ENCODE measurements around the gene STOML1.

STOML1 gene

DNA sequence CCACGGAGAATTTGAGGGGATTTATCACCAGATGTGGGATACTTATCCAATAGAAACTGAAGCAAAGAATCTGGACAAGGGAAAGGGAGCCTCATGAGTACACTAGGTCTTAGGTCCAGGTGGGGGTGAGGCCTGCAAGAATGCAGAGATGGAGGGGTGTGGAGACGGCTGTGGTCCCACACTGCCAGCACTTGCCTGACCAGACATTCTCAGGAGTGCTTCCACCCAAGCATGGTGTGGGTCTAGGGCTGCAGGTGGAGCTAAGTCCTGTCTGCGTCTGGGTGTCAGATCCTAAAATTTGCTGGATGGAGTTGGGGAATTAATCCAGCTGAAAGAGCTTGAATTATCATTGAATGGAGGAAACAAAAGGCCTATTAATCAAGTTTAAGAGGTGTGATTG, 16.8 kb upstream of the STOML1 start:
- Histone ChIP-seq H3K9me3 (ENCODE audit: insufficient read depth, low read depth, low read length) (no peaks in the 10 kb centered on the region), H3K9ac (ENCODE audit: low read depth, low read length) (no peak overlapping the region), H3K27me3 (ENCODE audit: insufficient read depth, low read length) (no peaks in the 10 kb centered on the region), H3K27ac (ENCODE audit: low read length) (no peak overlapping the region), H3K4me1 (ENCODE audit: insufficient read depth, low read length) (peaks cover 2% of the 10 kb centered on the region; the same call in 1 of the 2 replicates), H3K4me3 (ENCODE audit: low read length) (no peak overlapping the region), H3K36me3 (ENCODE audit: insufficient read depth, low read depth, low read length) (peaks cover 17% of the 10 kb centered on the region)

DNA sequence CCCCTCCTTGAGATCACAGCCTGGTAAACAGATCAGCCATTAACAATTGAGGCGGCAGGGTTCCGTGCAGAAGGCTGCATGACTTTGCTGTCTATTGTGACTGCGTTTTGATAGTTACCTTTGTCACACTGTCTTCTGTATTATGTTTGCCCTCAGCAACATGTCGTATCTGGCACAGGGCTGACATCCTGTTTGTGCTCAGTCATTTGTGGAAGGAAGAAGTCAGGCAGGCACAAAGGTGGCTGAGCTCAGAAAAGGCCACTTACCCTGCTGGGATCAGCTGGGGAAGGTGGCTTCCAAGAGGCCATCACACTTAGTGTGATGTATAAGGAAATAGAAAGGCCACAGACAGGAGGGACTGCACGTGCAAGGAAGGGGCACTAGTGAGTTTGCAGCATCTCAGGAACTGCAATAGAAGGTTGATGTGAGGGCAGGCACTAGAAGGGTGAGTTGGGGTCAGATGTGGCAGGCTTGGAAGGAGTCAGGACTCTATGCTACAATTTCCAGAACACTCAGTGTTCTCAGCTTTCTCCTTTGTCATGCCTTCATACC, 15.8 kb upstream of the STOML1 start:
- no peak overlapping the region for H3K4me3 ChIP-seq (ENCODE audit: low read length)
- H3K9me3 ChIP-seq (ENCODE audit: insufficient read depth, low read depth, low read length) = no peaks in the 10 kb centered on the region
- peaks cover 2% of the 10 kb centered on the region; the same call in 1 of the 2 replicates for H3K4me1 ChIP-seq (ENCODE audit: insufficient read depth, low read length)
- no peak overlapping the region for H3K9ac ChIP-seq (ENCODE audit: low read depth, low read length)
- no peak overlapping the region for H3K27ac ChIP-seq (ENCODE audit: low read length)
- peaks cover 21% of the 10 kb centered on the region for H3K36me3 ChIP-seq (ENCODE audit: insufficient read depth, low read depth, low read length)
- H3K27me3 ChIP-seq (ENCODE audit: insufficient read depth, low read length) = no peaks in the 10 kb centered on the region

DNA sequence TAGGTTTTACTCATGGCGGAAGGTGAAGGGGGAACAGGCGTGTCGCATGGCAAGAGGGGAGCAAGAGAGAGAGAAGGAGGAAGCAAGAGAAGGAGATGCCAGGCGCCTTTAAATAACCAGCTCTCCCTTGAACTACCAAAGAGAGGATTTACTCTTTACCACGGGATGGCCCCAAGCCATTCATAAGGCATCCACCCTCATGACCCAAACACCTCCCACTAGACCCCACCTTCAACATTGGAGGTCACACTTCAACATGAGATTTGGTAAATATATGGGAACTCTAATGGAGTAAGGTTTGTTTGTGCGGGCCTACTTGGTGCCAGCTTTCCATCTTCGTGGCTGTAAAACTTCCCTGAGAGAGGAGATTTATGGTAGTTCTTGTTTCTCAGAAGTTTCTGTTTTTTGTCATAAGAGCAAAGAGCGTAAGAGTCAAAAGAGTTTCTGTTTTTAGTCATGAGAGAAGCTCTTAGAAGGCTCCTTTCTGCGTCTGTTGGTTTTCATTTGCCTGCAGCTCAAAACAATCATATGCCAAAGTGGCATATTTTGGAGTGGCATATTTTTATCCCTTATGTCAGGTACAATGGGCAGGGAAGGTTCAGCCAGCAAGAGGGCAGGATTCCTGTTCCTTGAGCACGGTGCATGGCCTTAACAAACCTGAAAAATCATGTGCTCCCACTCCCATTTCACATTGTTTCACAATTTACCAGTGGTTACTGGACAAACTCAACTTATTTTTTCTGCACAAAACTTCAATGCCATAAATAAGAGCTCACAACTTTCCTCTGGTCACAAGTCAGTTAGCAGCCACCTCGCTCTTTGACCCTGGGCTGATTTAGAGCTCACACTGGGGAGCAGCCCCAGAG, 14.9 kb upstream of the STOML1 start:
- Histone ChIP-seq H3K9ac (ENCODE audit: low read depth, low read length) (no peak overlapping the region), H3K4me3 (ENCODE audit: low read length) (no peak overlapping the region), H3K4me1 (ENCODE audit: insufficient read depth, low read length) (peaks cover 2% of the 10 kb centered on the region; the same call in 1 of the 2 replicates), H3K27ac (ENCODE audit: low read length) (no peak overlapping the region), H3K36me3 (ENCODE audit: insufficient read depth, low read depth, low read length) (peaks cover 21% of the 10 kb centered on the region), H3K9me3 (ENCODE audit: insufficient read depth, low read depth, low read length) (no peaks in the 10 kb centered on the region), H3K27me3 (ENCODE audit: insufficient read depth, low read length) (no peaks in the 10 kb centered on the region)

DNA sequence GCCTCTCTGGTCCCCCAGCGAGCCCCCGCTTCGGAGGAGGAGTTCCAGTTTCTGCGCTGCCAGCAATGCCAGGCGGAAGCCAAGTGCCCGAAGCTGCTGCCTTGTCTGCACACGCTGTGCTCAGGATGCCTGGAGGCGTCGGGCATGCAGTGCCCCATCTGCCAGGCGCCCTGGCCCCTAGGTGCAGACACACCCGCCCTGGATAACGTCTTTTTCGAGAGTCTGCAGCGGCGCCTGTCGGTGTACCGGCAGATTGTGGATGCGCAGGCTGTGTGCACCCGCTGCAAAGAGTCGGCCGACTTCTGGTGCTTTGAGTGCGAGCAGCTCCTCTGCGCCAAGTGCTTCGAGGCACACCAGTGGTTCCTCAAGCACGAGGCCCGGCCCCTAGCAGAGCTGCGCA, 5.9 kb upstream of the STOML1 start:
- H3K27ac ChIP-seq (ENCODE audit: low read length) = no peak overlapping the region
- H3K4me3 ChIP-seq (ENCODE audit: low read length) = no peak overlapping the region
- no peaks in the 10 kb centered on the region for H3K4me1 ChIP-seq (ENCODE audit: insufficient read depth, low read length)
- 0 out of 2 replicates have a peak, but pooled peaks cover 8% of the 10 kb centered on the region for H3K27me3 ChIP-seq (ENCODE audit: insufficient read depth, low read length)
- no peak overlapping the region for H3K9ac ChIP-seq (ENCODE audit: low read depth, low read length)
- H3K9me3 ChIP-seq (ENCODE audit: insufficient read depth, low read depth, low read length) = no peaks in the 10 kb centered on the region
- H3K36me3 ChIP-seq (ENCODE audit: insufficient read depth, low read depth, low read length) = peaks cover 14% of the 10 kb centered on the region

DNA sequence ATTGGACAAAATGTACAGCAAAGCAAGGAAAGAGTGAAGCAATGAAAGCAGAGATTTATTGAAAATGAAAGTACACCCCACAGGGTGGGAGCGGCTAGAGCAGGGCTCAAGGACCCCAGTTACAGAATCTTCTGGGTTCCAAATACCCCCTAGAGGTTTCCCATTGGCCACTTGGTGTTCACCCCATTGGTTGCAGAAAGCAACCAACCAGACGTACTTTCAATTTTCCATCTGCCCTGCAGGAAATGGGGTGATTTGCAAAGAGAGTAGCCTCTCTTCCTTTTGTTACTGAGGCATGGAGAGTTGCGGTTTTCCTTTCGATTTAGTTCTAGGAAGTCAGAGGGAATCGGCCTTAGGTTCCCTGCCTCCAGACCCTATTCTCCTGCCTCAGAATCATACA, 4.8 kb upstream of the STOML1 start:
- Histone ChIP-seq H3K4me1 (ENCODE audit: insufficient read depth, low read length) (no peaks in the 10 kb centered on the region), H3K9me3 (ENCODE audit: insufficient read depth, low read depth, low read length) (no peaks in the 10 kb centered on the region), H3K9ac (ENCODE audit: low read depth, low read length) (no peak overlapping the region), H3K27ac (ENCODE audit: low read length) (no peak overlapping the region), H3K27me3 (ENCODE audit: insufficient read depth, low read length) (0 out of 2 replicates have a peak, but pooled peaks cover 8% of the 10 kb centered on the region), H3K4me3 (ENCODE audit: low read length) (no peak overlapping the region), H3K36me3 (ENCODE audit: insufficient read depth, low read depth, low read length) (peaks cover 14% of the 10 kb centered on the region)

DNA sequence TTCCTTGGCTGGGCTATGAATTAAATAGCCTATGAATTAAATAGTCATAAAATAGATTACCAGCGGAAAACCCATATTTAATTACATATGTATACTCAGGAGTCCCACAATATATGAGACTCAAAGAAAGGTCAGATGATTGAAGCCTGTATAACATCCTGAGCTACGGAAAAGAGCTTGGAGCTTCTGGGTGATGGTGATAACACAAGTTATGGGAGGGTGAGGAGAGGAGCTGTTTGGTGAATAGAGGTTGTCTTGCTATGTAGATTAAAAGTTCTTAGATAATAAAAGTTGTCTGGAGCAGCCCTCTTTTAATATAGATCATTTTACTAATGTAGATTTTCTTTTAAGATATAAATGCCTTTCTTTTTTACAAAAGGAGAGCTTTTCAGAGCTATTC, 4.2 kb upstream of the STOML1 start:
- no peaks in the 10 kb centered on the region; the same call in 1 of the 2 replicates for H3K4me1 ChIP-seq (ENCODE audit: insufficient read depth, low read length)
- H3K9me3 ChIP-seq (ENCODE audit: insufficient read depth, low read depth, low read length) = no peaks in the 10 kb centered on the region
- no peak overlapping the region for H3K9ac ChIP-seq (ENCODE audit: low read depth, low read length)
- no peak overlapping the region for H3K4me3 ChIP-seq (ENCODE audit: low read length)
- H3K27ac ChIP-seq (ENCODE audit: low read length) = no peak overlapping the region
- H3K27me3 ChIP-seq (ENCODE audit: insufficient read depth, low read length) = 0 out of 2 replicates have a peak, but pooled peaks cover 8% of the 10 kb centered on the region
- peaks cover 14% of the 10 kb centered on the region for H3K36me3 ChIP-seq (ENCODE audit: insufficient read depth, low read depth, low read length)

DNA sequence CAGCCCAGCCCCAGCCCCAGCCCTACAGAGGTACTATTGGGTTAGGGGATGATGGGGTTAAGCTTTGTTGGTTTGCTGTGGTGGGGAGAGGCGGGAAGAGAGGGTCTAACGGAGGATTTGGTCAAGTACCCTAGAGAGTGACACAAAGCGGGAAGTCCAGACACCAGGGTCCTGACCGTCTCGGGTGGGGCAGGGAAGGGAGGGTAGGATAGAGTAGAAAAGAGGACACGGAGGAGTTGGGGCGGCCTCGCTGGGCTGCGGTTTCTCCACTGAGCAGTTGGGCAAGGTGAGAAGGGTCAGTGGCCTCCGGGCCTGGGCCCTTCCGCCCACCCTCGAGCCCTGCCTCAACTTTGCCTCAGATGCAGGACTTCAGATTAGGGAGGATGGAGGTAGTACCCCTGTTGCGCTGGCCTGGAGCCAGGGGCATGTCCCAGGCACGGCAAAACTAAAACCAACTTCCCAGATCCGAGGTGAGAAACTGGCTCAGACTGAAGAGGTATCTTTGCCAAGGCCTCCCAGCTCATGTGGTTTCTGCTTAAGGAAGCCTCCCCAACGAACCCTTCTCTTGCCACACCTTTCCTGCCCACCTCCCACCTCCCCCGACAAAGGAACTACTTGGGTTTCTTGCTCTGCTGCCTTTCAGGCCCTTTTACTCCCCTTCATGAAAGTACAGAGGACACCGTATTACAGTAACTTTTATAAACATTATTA, 3.0 kb upstream of the STOML1 start:
- Histone ChIP-seq H3K27me3 (ENCODE audit: insufficient read depth, low read length) (0 out of 2 replicates have a peak, but pooled peaks cover 11% of the 10 kb centered on the region), H3K9me3 (ENCODE audit: insufficient read depth, low read depth, low read length) (no peaks in the 10 kb centered on the region), H3K27ac (ENCODE audit: low read length) (no peak overlapping the region), H3K4me3 (ENCODE audit: low read length) (peak overlapping the region; percentile 84), H3K36me3 (ENCODE audit: insufficient read depth, low read depth, low read length) (peaks cover 14% of the 10 kb centered on the region), H3K9ac (ENCODE audit: low read depth, low read length) (peak overlapping the region; percentile 88), H3K4me1 (ENCODE audit: insufficient read depth, low read length) (no peaks in the 10 kb centered on the region; the same call in 1 of the 2 replicates)

DNA sequence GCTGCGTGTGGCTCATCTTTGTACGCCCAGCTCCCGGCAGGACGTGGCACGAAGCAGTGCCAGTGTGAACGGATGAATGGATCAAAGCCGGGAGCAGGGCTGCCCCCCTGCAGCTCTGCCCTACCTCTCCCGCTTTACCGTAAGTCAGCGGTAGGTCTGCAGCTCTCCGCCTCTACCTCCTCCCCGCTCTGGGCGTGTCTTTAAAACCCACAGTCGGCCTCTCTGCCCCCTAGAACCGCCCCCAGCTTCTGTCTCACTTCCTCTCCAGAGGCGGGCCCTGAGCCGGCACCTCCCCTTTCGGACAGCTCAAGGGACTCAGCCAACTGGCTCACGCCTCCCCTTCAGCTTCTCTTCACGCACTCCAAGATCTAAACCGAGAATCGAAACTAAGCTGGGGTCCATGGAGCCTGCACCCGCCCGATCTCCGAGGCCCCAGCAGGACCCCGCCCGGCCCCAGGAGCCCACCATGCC, 2.4 kb upstream of the STOML1 start, which contains the start of gene PML:
Gene PML (plus strand): TSS at position 304 of the 471 bp plus-strand sequence. CDS start 97 bp downstream, at position 401.
- Histone ChIP-seq H3K27me3 (ENCODE audit: insufficient read depth, low read length) (0 out of 2 replicates have a peak, but pooled peaks cover 11% of the 10 kb centered on the region), H3K4me1 (ENCODE audit: insufficient read depth, low read length) (no peaks in the 10 kb centered on the region; the same call in 1 of the 2 replicates), H3K4me3 (ENCODE audit: low read length) (peak within 1 kb of the TSS; percentile 84), H3K27ac (ENCODE audit: low read length) (no peak within 1 kb of the TSS), H3K36me3 (ENCODE audit: insufficient read depth, low read depth, low read length) (peaks cover 14% of the 10 kb centered on the region), H3K9me3 (ENCODE audit: insufficient read depth, low read depth, low read length) (no peaks in the 10 kb centered on the region), H3K9ac (ENCODE audit: low read depth, low read length) (peak within 1 kb of the TSS; percentile 88)

DNA sequence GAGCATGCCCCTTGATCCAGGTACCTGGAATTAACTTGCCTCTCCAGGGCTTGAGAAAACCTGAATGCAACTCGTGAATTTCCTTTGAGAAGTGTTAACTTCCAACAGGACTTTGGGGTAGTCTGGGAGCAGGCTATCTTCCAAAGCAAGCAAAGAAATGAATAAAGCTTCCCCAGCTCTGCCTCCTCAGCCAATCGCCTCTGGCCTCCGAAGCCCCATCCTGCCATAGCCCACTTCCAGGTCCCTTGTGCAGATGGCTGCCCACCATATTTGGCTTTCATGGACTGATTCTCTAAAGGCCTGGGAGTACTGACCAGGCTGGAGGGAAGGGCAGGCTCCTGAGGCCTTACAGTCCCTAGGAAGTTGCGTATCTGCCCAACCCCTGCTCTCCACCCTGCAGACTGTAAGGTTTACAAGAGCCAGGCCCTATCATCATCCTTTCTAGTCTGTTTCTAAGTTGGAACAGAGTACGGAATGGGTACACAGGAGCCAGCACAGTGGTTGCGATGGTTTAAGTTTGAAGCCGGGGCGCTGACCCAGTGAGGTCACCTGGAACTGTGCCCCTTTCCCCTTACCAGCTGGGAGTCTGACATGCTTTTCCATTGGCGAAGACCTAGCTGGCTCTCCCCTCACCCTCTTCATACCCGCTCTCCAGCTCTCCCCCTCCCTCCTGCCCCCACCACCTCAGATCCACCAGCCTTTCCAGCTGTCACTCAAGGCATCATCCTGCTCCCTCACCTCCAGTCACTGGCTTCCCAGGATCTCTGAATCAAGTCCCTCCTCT, 1.3 kb upstream of the STOML1 start:
- peaks cover 3% of the 10 kb centered on the region; the same call in 1 of the 2 replicates for H3K36me3 ChIP-seq (ENCODE audit: insufficient read depth, low read depth, low read length)
- H3K27me3 ChIP-seq (ENCODE audit: insufficient read depth, low read length) = 0 out of 2 replicates have a peak, but pooled peaks cover 11% of the 10 kb centered on the region
- peak overlapping the region; percentile 65; the same call in 1 of the 2 replicates for H3K9ac ChIP-seq (ENCODE audit: low read depth, low read length)
- H3K4me1 ChIP-seq (ENCODE audit: insufficient read depth, low read length) = no peaks in the 10 kb centered on the region; the same call in 1 of the 2 replicates
- H3K27ac ChIP-seq (ENCODE audit: low read length) = no peak overlapping the region
- no peaks in the 10 kb centered on the region for H3K9me3 ChIP-seq (ENCODE audit: insufficient read depth, low read depth, low read length)
- H3K4me3 ChIP-seq (ENCODE audit: low read length) = peak overlapping the region; percentile 84

DNA sequence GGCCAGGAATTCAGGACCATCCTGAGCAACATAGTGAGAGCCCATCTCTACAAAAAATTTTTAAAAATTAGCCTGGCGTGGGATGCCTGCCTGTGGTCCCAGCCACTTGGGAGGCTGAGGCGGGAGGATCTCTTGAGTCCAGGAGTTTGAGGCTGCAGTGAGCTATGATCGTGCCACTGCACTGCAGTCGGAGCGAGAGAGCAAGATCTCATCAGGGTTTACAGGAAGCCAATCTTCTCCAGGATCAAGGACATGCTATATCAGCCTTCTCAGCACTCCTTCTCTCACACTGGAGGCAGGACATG, 451 bp upstream of the STOML1 start:
- Histone ChIP-seq H3K27me3 (ENCODE audit: insufficient read depth, low read length) (0 out of 2 replicates have a peak, but pooled peaks cover 11% of the 10 kb centered on the region), H3K4me1 (ENCODE audit: insufficient read depth, low read length) (no peaks in the 10 kb centered on the region; the same call in 1 of the 2 replicates), H3K9me3 (ENCODE audit: insufficient read depth, low read depth, low read length) (no peaks in the 10 kb centered on the region), H3K36me3 (ENCODE audit: insufficient read depth, low read depth, low read length) (no peaks in the 10 kb centered on the region), H3K27ac (ENCODE audit: low read length) (no peak overlapping the region), H3K4me3 (ENCODE audit: low read length) (no peak overlapping the region; the same call in 1 of the 2 replicates), H3K9ac (ENCODE audit: low read depth, low read length) (no peak overlapping the region)

DNA sequence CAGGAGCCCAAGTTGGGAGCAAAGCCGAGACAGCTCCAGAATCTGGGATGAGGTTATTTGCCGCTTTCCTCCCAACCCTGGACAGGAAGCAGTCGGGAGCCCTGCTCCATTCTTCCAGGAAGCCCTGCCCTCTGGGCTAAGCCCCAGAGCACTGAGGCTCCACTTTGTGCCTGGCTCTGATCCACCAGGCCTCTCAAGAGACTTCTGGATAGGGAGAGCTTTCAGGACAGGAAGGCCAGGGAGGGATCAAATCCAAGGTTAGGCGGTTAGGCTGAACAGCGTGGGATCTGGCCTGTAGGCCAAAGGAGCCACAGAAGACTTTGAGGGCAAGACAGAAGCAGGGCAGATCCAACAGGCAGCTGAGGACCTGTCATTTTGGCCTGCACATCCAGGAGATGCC, 835 bp downstream of the STOML1 start:
- Histone ChIP-seq H3K36me3 (ENCODE audit: insufficient read depth, low read depth, low read length) (no peaks in the 10 kb centered on the region), H3K27me3 (ENCODE audit: insufficient read depth, low read length) (0 out of 2 replicates have a peak, but pooled peaks cover 11% of the 10 kb centered on the region), H3K9me3 (ENCODE audit: insufficient read depth, low read depth, low read length) (no peaks in the 10 kb centered on the region), H3K27ac (ENCODE audit: low read length) (no peak overlapping the region), H3K4me1 (ENCODE audit: insufficient read depth, low read length) (no peaks in the 10 kb centered on the region; the same call in 1 of the 2 replicates), H3K9ac (ENCODE audit: low read depth, low read length) (no peak overlapping the region), H3K4me3 (ENCODE audit: low read length) (peak overlapping the region; percentile 63)
